ENCODE data around the gene DDIAS. TPM values are rescaled to one million over a fixed set of nuclear protein-coding genes. Genes with fewer than 3 reads are reported as not detected.

The DDIAS gene
- total RNA-seq, 2 donors from 2014 or later, result 14.4 to 24.1 TPM

GRCh38 chr11:82896183-82896582, 5.4 kb upstream of the DDIAS start:
- no peak overlapping the region for H3K27ac Mint-ChIP-seq
- Histone ChIP-seq H3K27ac (ENCODE audit: low read depth, low read length) (no peak overlapping the region), H3K9ac (ENCODE audit: extremely low read depth, low read length, poor library complexity, severe bottlenecking) (no peak overlapping the region), H3K27me3 (ENCODE audit: control insufficient read depth, insufficient read depth, low read length, poor library complexity, severe bottlenecking) (no peaks in the 10 kb centered on the region), H3K36me3 (ENCODE audit: control insufficient read depth, insufficient read depth, low read length) (no peaks in the 10 kb centered on the region), H3K4me1 (ENCODE audit: control insufficient read depth, insufficient read depth, low read length) (no peaks in the 10 kb centered on the region), H3K9me3 (ENCODE audit: control insufficient read depth, low read length) (no peaks in the 10 kb centered on the region), H3K4me3 (ENCODE audit: low read length) (no peak overlapping the region)
- no peak overlapping the region for H3K4me3 Mint-ChIP-seq
- peaks cover 12% of the 10 kb centered on the region for H3K4me1 Mint-ChIP-seq
- no peaks in the 10 kb centered on the region for H3K27me3 Mint-ChIP-seq (ENCODE audit: insufficient read depth)
- TF ChIP-seq CTCF (conservative IDR thresholded peaks at IDR 0.05), result no peak
- peaks cover 4% of the 10 kb centered on the region for H3K36me3 Mint-ChIP-seq (ENCODE audit: low read depth)
- 91 to 96% methylated on average over 3 to 6 of the region's 6 CpGs for WGBS, 2 experiments (ENCODE audit: insufficient coverage in 1 of 2, insufficient read length in 1 of 2)
- DNase-seq, result no peak
- no peaks in the 10 kb centered on the region for H3K9me3 Mint-ChIP-seq

- Histone ChIP-seq H3K4me1 (ENCODE audit: control insufficient read depth, insufficient read depth, low read length) (no peaks in the 10 kb centered on the region), H3K36me3 (ENCODE audit: control insufficient read depth, insufficient read depth, low read length) (no peaks in the 10 kb centered on the region), H3K27ac (ENCODE audit: low read depth, low read length) (no peak overlapping the region), H3K27me3 (ENCODE audit: control insufficient read depth, insufficient read depth, low read length, poor library complexity, severe bottlenecking) (no peaks in the 10 kb centered on the region), H3K4me3 (ENCODE audit: low read length) (peak overlapping the region; percentile 69), H3K9me3 (ENCODE audit: control insufficient read depth, low read length) (no peaks in the 10 kb centered on the region), H3K9ac (ENCODE audit: extremely low read depth, low read length, poor library complexity, severe bottlenecking) (no peak overlapping the region)
- Mint-ChIP-seq H3K4me3 (no peak overlapping the region), H3K27ac (no peak overlapping the region), H3K9me3 (no peaks in the 10 kb centered on the region), H3K4me1 (peaks cover 21% of the 10 kb centered on the region), H3K27me3 (ENCODE audit: insufficient read depth) (no peaks in the 10 kb centered on the region), H3K36me3 (ENCODE audit: low read depth) (peaks cover 4% of the 10 kb centered on the region)
- DNase-seq, result no peak
- WGBS, 2 experiments (ENCODE audit: insufficient coverage in 1 of 2, insufficient read length in 1 of 2), result 50% methylated on average over 1 of the region's 1 CpG; no CpG with 5 or more reads in 1 of the 2 experiments
- TF ChIP-seq CTCF (conservative IDR thresholded peaks at IDR 0.05), result no peak
These were observed 3.3 kb upstream of the DDIAS start for GRCh38 chr11:82898241-82898640.

- H3K4me3 Mint-ChIP-seq, result peak overlapping the region; percentile 93
- no peak overlapping the region for H3K27ac ChIP-seq (ENCODE audit: low read depth, low read length)
- H3K9ac ChIP-seq (ENCODE audit: extremely low read depth, low read length, poor library complexity, severe bottlenecking), result peak overlapping the region; percentile 69
- no peak for TF ChIP-seq CTCF (conservative IDR thresholded peaks at IDR 0.05)
- H3K27me3 Mint-ChIP-seq (ENCODE audit: insufficient read depth), result no peaks in the 10 kb centered on the region
- H3K4me1 ChIP-seq (ENCODE audit: control insufficient read depth, insufficient read depth, low read length), result no peaks in the 10 kb centered on the region
- 55 to 73% methylated on average over 2 to 3 of the region's 3 CpGs for WGBS, 2 experiments (ENCODE audit: insufficient coverage in 1 of 2, insufficient read length in 1 of 2)
- no peaks in the 10 kb centered on the region for H3K36me3 ChIP-seq (ENCODE audit: control insufficient read depth, insufficient read depth, low read length)
- no peak overlapping the region for H3K27ac Mint-ChIP-seq
- H3K4me1 Mint-ChIP-seq, result peaks cover 21% of the 10 kb centered on the region
- DNase-seq, result no peak
- no peaks in the 10 kb centered on the region for H3K9me3 Mint-ChIP-seq
- peaks cover 4% of the 10 kb centered on the region for H3K36me3 Mint-ChIP-seq (ENCODE audit: low read depth)
- no peaks in the 10 kb centered on the region for H3K9me3 ChIP-seq (ENCODE audit: control insufficient read depth, low read length)
- no peaks in the 10 kb centered on the region for H3K27me3 ChIP-seq (ENCODE audit: control insufficient read depth, insufficient read depth, low read length, poor library complexity, severe bottlenecking)
- H3K4me3 ChIP-seq (ENCODE audit: low read length), result peak overlapping the region; percentile 99
These were observed 2.2 kb upstream of the DDIAS start for GRCh38 chr11:82899186-82899820.
